HT1080 (cell line): ENCODE measurements around the gene SLC37A1. TPM values are rescaled to one million over a fixed set of nuclear protein-coding genes. Genes with fewer than 3 reads are reported as not detected.
A peak's percentile ranks its signal among the peaks of the same experiment; 100 is the strongest.

Source experiments
- DNase-seq: peaks from one replicate; pipeline ENCODE4 v3.0.0-alpha.2; 2015; ENCODE audit warnings: low read depth
- total RNA-seq: library from RNA; depleted of rRNA; stranded (reverse); fragments of >200 nt; shearing (Covaris generic); gene quantifications from 2 replicates; pipeline ENCODE4 v1.2.3, GENCODE V29; 2014

SLC37A1 gene
- total RNA-seq, 1 experiment from 2014 or later, result 5.9 TPM

- no peak for DNase-seq
Observed at GRCh38 chr21:42500736-42501135, 12.9 kb upstream of the SLC37A1 start.

- no peak for DNase-seq
Observed at GRCh38 chr21:42503711-42504110, 9.9 kb upstream of the SLC37A1 start.

DNA sequence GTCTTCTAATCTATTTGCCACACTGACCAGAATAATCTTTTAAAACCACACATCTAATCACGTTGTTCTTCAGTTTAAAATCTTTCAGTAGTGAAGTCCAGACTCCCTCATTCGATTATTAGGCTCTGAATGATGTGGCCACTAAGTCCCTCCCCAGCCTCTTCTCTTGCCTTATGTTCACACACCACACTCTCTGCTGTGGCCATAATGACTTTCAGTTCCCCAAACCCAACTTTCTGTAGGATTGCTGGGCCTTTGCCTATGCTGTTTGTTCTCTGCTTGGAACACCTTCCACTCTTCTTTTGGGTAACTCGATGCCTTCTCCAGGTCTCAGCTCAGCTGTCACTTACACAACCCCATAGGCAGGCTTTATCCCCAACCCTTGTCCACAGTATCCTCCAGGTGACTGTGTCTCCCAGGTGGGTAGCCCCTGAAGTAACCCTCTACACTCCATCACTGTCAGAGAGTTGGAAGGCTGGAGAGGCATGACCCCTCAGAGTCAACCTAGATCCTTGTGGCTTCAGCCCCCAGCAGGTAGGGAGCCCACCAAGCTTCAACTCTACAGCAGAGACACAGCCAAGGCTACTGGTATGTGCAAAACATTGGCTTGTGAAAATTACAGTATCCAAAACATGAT, 8.4 kb upstream of the SLC37A1 start:
- DNase-seq, result no peak

DNA sequence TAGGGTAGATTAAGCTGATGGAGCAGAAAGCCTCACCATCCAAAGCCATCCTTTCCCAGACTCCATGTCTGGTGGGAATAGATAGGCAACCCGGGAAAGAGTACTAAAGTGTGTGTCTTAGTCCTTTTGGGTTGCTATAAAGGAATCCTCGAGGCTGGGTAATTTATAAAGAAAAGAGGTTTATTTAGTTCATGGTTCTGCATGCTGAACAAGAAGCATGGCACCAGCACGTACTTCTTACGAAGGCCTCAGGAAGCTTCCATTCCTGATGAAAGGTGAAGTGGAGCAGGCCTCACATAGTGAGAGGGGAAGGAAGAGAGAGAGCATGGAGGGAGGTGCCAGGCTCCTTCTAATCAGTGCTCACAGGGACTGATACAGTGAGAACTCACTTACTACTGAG, 6.2 kb upstream of the SLC37A1 start:
- no peak for DNase-seq

GRCh38 chr21:42508371-42508770, 5.3 kb upstream of the SLC37A1 start:
- DNase-seq, result no peak

DNA sequence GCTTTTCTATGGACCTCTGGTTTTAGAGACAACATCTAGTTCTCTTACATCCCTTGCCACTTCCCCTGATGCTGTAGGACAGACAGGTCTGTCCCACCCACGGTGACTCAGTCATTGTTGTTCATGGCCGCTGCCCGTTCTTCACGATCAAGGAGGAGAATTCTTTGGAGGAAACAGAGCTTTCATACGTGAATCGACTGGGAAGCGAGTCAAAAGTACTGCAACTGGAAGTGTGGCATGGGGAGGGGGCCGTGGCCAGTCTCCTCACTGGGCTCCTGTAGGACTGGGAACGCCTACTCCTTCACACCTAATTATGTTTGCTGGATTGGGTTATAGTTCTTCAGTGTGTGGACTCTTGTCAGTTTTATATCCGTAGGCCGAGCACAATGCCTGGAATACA, 4.4 kb upstream of the SLC37A1 start:
- DNase-seq, result no peak

GRCh38 chr21:42512346-42513034, 1.2 kb upstream of the SLC37A1 start:
- DNase-seq, result no peak

DNA sequence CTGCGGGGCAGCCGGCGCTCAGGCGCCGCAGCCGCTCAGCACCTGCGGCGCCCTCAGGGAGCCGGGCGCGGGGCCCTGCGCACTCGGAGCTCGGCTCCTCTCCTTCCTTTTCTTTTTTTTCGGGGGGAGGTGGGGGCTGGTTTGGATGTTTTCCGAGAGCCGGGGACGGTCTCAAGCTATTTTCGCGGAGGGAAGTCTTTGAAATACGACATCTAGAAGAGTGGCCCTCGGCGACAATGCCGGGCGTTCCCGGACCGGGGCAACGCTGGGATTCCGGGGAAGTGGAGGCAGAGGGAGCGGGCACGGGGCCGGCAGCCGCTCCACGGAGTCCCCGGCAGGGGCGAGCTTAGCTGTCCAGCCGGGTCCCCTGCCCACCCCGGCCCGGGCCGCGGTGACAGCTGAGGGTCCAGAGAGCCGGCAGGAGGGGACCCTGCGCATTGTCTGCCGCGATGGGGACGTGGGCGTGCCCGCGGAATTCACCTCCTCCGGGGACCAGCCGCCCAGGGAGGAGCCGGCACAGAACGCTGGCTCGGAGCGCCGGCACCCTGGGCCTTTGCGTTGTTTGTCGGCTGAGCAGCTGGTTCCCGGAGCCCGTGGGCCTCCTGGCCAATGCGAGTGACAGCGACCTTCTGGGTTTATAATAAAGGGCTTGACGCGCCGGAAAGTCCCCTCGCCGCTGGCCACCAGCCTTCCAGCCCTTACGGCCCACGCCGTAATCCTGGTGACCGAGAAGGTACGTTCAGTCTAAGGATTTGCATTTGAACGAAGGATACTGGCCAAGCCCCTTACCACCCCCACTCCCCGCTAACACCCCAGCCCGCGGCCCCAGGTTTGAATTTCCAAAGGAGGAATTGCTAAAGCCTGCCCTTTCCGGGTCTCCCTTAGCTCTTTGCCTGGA, 582 bp downstream of the SLC37A1 start:
- no peak for DNase-seq

GRCh38 chr21:42514883-42515228, 1.2 kb downstream of the SLC37A1 start:
- no peak for DNase-seq

- peak; percentile 30 for DNase-seq
Observed at GRCh38 chr21:42515708-42516502, 2.3 kb downstream of the SLC37A1 start.

DNA sequence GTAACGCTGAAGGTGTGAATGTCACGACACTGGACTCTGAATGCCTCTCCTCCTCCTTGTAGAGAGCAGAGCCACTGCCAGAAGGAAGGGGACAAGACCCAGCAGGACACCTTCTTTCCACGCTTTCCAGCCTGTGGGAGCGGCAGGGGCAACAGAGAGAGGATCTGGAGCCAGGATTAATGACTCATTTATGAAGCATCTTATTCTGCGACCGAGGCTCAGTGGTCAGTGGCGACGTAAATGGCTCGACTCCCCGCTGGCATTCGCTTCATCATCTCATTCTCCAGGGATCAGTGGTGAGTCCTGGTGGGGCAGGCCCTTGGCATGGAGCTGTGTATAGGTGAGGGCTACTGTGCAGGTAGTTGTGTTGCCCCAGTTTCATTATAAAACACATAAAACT, 4.6 kb downstream of the SLC37A1 start:
- peak; percentile 86 for DNase-seq

DNA sequence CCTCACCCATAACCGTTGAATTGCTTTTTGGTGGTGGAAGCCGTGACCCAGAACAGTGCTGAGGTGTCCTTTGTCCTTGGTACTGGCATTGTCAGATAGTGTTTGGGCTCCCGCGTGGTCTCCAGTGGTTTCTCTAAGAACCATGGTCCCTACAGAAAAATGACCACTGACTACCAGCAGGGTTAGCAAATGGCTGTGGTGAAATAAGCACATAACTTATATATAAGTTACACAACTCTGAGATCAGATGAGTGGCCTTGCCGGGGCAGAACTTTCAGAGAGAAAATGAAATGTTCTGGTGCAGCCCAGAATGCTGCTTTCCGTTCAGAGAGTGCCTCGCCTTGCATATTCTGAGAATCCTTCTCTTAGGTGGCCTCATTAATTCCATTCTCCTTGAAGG, 5.0 kb downstream of the SLC37A1 start:
- DNase-seq, result no peak

DNA sequence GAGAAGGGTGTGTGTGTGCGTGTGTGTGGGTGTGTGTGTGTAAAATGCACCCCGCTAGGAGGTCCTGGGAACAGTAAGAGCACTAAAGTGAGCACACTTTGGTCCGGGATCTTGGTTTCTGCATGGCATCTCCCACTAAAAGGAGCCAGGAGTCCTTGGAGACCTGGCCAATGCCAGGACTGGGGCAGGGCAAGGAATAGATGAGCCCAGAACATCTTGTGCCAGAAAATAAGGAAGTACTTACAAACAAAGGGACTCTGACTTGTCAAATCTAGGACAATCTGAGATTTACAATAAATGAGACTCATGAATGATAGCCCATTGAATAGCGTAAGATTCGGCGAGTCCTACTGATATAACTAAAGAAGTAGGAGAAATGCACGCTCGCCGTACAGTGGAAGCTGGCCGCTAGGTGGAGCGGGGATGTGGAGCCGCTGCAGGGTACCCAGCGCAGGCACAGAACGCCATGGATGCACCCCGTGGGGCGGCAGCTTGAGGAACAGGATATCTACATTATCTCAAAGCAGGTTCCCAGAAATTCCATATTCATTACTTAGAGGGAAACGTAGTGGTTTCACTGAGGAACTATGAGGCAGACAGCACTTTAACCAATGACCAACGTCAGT, 7.1 kb downstream of the SLC37A1 start:
- DNase-seq, result no peak

DNA sequence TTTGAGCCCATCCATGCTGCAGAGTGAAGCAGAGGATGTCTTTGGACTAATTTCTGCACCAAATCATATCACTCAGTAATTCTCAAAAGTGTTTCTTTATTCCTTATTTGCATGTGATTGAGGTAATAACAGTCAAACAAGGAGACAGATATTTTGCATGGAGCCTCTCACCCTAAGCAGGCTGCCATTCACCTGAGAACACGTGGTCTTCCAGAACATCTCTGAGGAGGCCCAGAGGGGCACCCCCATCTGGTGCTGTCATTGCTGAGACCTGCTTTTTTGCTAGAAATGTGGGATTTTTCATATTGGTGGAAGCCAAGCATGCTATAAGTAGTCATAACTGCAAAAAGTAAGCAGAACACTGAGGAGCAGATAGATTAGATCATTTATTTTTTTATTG, 7.7 kb downstream of the SLC37A1 start:
- no peak for DNase-seq

DNA sequence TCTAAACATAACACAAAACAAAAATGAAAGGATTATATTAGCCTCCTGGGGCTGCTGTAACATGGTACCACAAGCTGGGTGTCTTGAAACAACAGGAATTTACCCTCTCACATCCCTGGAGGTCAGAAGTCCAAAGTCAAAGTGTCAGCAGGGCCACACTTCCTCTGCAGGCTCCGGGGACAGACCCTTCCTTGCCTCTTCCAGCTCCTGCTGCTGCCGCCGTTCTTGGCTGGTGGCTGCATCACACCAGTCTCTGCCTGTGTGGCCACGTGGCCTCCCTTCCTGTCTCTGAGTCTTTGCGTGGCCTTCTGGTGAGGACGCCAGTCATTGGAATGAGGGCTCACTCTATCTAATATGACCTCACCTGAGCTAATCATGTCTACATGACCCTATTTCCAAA, 8.2 kb downstream of the SLC37A1 start:
- DNase-seq, result no peak

DNA sequence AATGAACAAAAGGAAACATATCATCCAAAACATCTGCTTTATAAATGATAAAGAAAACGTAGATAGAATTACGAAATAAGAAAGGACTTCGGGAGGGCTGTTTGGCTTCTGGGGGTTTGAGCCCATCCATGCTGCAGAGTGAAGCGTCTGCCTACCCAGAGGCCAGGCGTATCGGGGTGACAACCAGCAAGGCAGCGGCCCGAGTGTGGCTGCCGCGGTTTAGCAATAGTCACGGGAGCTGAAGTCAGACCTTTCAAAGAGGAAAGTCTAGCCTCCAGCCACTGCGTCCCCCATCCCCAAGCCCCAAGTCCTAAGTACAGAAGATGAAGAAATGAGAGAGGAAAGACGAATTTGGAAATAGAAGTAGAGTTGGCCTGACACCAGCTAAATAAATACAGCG, 8.6 kb downstream of the SLC37A1 start:
- DNase-seq, result no peak

- DNase-seq, result no peak
Observed at GRCh38 chr21:42522771-42523170, 9.1 kb downstream of the SLC37A1 start.

GRCh38 chr21:42523211-42523610, 9.6 kb downstream of the SLC37A1 start:
- no peak for DNase-seq

DNA sequence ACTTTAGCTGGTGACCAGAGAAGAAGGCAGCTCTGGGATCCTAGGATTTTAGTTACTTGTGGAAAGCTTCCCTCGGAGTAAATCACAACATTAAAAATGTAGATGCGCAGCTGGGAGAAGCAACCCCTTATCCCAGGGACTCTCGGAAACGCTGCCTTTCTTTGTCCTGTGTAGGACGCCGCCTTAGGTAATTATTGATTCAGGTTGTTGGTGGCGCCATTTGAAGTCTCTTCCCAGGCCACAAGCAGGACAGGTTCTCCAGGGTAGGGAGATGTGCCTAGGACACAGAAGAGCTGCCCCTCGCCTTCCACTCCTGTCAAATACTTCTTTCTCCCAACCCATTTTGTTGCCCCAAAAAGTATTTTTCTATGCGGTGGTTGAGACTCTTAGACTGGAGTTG, 10.3 kb downstream of the SLC37A1 start:
- no peak for DNase-seq

DNA sequence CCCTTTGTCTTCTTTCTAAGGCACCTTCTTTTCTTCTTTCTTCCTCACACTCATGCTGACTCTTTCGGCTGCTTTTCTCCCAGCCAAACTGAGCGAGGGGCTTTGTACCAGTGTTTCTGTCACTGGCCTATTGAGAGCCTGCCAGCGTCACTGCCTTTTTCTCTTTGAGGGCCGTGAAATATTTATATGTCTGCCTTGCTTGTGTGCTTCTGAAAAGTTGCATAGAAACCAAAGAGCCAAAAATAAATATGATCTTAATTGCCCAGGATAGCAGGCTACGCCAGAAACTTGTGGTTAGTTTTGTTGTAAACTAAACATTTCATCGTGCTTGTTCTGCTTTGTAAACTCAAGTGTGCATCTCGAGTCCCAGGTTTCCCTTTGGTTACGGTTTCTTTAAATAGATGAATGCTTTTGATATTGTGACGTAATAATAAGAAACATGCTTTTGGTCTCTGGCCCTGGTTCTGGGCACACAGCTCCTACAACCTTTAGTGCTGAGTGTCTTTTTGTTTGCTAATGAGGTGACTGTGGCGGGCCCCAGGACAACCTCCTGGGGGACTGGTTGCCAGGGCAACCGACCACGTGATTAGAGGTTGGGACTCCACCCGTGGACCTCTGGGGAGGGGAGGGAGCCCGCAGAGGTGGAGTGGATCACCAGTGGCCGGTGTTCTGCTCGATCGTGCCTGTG, 10.8 kb downstream of the SLC37A1 start:
- DNase-seq, result no peak
